Esophagus squamous epithelium (tissue), 5 donors: ENCODE data around the gene THEM5. TPM values are rescaled to one million over a fixed set of nuclear protein-coding genes. Genes with fewer than 3 reads are reported as not detected.

Source experiments
- DNase-seq: peaks from one replicate; lab custom pipeline; 2025; lab: John Stamatoyannopoulos, UW
- H3K27ac ChIP-seq, 4 donors: fragments of 200-600 bp; sonication (generic); one replicate each; pipeline ENCODE4 v1.5.1; 2016 to 2019; ENCODE audit warnings: mild to moderate bottlenecking in 1 of 4
- H3K27me3 ChIP-seq, 4 donors: fragments of 200-600 bp; sonication (generic); 1 replicate in 3 of 4; 2 replicates in 1 of 4; pipeline versions ENCODE4 v1.5.1 to v1.6.0; 2017 to 2021; ENCODE audit warnings: antibody characterized with exemption in 1 of 4
- H3K36me3 ChIP-seq, 3 donors: fragments of 200-600 bp; sonication (generic); one replicate each; pipeline ENCODE4 v1.5.1; 2016 to 2019
- H3K4me1 ChIP-seq, 3 donors: fragments of 200-600 bp; sonication (generic); one replicate each; pipeline ENCODE4 v1.5.1; 2017 to 2019
- H3K4me3 ChIP-seq, 4 donors: fragments of 200-600 bp; sonication (generic); 1 replicate in 3 of 4; 2 replicates in 1 of 4; pipeline ENCODE4 v1.5.1; 2016 to 2019; ENCODE audit warnings: mild to moderate bottlenecking in 2 of 4, moderate library complexity in 1 of 4
- H3K9me3 ChIP-seq, 3 donors: fragments of 200-600 bp; sonication (generic); one replicate each; pipeline ENCODE4 v1.5.1; 2016 to 2019
- POLR2A ChIP-seq, 4 donors: fragments of 450-650 bp; IDR thresholded peaks; one replicate each; pipeline ENCODE4 v1.6.1; 2017; ENCODE audit warnings: antibody characterized with exemption in 4 of 4, mild to moderate bottlenecking in 4 of 4, moderate library complexity in 3 of 4
- WGBS, 2 donors: methylation state at CpG; one replicate each; pipeline ENCODE4 v1.1.5; 2018; 5-methylcytosine and 5-hydroxymethylcytosine counted together
- intact Hi-C: fragments of 100-400 bp; cut with DNase I; formaldehyde crosslinking; loops from one replicate; pipeline ENCODE4 v1.15.0; 2022
- total RNA-seq, 4 donors: library from RNA; depleted of rRNA; stranded (reverse); fragments of >200 nt; gene quantifications; one replicate each; pipeline ENCODE4 v1.1.0, GENCODE V29; 2016
- TF ChIP-seq, protein P1 (sequence below), 6 experiments: fragments of 450-650 bp in 4 of 6; fragments of 200-600 bp in 2 of 6; sonication (generic) in 2 of 6; IDR thresholded peaks; one replicate each; pipeline ENCODE4 v1.5.1; 2016 to 2019; ENCODE audit warnings: antibody characterized with exemption in 6 of 6, mild to moderate bottlenecking in 4 of 6, moderate library complexity in 4 of 6
- donor health status: DM: yes; HTN: yes; CAD: no.

Gene THEM5
- total RNA-seq, 4 donors from 2014 or later, result 0.76 to 1.7 TPM; not detected in 2

DNA sequence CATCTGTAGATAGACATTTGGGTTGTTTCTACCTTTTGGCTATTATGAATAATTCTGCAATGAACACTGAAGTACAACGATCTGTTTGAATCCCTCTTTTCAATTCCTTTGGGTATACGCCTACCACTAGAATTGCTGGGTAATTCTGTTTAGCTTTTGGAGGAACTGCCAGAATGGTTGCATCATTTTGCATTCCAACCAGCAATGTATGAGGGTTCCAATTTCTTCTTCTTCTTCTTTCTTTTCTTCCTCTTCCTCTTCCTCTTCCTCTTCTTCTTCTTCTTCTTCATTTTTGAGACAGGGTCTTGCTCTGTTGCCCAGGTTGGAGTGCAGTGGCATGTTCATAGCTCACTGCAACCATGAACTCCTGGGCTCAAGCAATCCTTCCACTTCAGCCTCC lies 13.8 kb upstream of the THEM5 start:
- Histone ChIP-seq H3K4me1 (peaks cover 0 to 32% (median 0%) of the 10 kb centered on the region in 3 donors), H3K36me3 (no peaks in the 10 kb centered on the region), H3K27me3 (no peaks in the 10 kb centered on the region), H3K4me3 (no peak overlapping the region), H3K9me3 (no peaks in the 10 kb centered on the region), H3K27ac (no peak overlapping the region)
- intact Hi-C loops, result no loop called here
- DNase-seq, result no peak
- TF ChIP-seq, protein P1, sequence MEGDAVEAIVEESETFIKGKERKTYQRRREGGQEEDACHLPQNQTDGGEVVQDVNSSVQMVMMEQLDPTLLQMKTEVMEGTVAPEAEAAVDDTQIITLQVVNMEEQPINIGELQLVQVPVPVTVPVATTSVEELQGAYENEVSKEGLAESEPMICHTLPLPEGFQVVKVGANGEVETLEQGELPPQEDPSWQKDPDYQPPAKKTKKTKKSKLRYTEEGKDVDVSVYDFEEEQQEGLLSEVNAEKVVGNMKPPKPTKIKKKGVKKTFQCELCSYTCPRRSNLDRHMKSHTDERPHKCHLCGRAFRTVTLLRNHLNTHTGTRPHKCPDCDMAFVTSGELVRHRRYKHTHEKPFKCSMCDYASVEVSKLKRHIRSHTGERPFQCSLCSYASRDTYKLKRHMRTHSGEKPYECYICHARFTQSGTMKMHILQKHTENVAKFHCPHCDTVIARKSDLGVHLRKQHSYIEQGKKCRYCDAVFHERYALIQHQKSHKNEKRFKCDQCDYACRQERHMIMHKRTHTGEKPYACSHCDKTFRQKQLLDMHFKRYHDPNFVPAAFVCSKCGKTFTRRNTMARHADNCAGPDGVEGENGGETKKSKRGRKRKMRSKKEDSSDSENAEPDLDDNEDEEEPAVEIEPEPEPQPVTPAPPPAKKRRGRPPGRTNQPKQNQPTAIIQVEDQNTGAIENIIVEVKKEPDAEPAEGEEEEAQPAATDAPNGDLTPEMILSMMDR (IDR thresholded peaks at IDR 0.05), result no peak
- WGBS, 2 donors, result 47 to 48% methylated on average over 2 of the region's 2 CpGs

DNA sequence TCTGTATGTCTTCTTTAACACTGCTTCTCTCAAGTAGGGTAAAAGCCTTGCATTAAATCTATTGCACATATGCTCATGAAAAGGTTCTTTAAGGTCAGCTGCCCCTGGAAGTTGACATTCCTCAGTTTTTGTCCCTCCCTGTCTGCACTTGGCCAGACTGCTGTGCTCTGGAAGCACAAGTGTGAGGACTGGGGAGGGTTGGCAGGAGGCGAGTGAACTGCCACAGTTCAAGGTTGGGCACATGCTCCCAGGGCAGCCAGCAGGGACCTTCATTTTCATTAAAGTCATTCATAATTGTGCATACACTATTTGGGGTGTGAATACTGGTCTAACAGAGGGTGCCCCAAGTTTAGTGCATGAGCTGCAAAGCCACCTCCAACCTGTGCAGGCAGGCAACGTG lies 10.9 kb upstream of the THEM5 start:
- Histone ChIP-seq H3K4me1 (peaks cover 3 to 34% (median 6%) of the 10 kb centered on the region in 3 donors), H3K9me3 (no peaks in the 10 kb centered on the region), H3K27ac (no peak overlapping the region), H3K27me3 (no peaks in the 10 kb centered on the region), H3K36me3 (no peaks in the 10 kb centered on the region), H3K4me3 (no peak overlapping the region)
- DNase-seq, result no peak
- WGBS, 2 donors, result 45 to 71% methylated on average over 1 to 2 of the region's 2 CpGs
- TF ChIP-seq, protein P1 (IDR thresholded peaks at IDR 0.05), result no peak
- no peak for TF ChIP-seq POLR2A (IDR thresholded peaks at IDR 0.05)
- intact Hi-C loops, result no loop called here

DNA sequence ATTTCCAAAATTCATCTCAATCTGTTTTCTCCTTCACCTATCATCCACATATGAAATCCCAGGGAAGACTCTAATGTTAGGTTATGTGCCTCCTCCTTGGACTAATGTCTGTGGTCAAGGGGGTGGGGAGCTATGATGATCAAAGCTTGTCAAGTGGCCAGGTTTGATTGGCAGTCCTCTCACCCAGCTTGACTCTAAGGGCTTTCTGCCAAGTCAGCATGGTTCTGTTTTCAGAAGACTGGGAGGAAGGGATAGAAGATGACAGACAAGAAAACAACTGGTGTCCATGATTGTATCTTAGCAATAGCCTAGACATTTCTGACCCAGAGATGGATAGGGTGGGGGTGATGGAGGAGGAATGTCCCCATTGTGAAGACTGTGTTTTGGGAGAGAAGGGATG lies 9.1 kb upstream of the THEM5 start:
- DNase-seq, result no peak
- Histone ChIP-seq H3K9me3 (no peaks in the 10 kb centered on the region), H3K36me3 (no peaks in the 10 kb centered on the region), H3K27ac (no peak overlapping the region), H3K27me3 (no peaks in the 10 kb centered on the region), H3K4me1 (peaks cover 14 to 41% (median 19%) of the 10 kb centered on the region in 3 donors), H3K4me3 (no peak overlapping the region)
- TF ChIP-seq POLR2A (IDR thresholded peaks at IDR 0.05), result no peak
- TF ChIP-seq, protein P1 (IDR thresholded peaks at IDR 0.05), result no peak
- intact Hi-C loops, result no loop called here

DNA sequence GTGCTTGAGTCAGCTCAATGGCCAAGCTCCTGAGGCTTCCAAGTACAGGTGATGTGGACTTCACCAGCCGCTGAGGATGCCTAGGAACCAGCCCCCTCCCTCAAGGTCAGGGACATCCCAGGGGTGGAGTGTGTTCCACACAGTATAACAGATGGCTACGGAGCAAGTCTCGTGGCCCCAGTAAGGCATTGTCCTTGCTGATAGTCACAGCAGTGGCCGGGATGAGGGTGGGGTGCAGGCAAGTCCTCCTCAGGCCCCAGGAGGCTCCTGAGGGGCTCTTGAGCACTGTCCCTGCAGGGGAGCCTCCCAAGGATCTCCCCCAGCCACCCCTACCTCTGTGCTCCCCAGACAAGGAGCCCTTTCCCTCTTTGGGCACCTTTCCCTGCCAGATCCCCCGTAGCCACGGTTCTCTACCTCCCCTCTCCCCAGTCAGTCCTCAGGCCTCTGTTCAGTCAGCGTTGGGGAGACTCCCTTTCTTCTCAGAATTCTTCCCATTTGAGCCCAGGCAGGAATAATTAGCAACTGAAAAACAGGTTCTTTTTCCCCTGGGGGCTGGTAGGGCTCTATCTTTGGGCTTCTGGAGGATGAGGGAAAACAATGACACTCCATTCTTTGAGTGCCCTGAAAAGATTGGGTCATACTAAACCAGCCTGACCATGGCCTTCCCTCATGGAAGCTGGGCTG lies 7.1 kb upstream of the THEM5 start:
- peaks cover 20 to 58% (median 28%) of the 10 kb centered on the region in 3 donors for H3K4me1 ChIP-seq
- intact Hi-C loops, result no loop called here
- WGBS, 2 donors, result 59 to 65% methylated on average over 5 of the region's 7 CpGs
- TF ChIP-seq POLR2A (IDR thresholded peaks at IDR 0.05), result no peak
- TF ChIP-seq, protein P1 (IDR thresholded peaks at IDR 0.05), result no peak
- H3K27ac ChIP-seq, result no peak overlapping the region
- no peaks in the 10 kb centered on the region for H3K9me3 ChIP-seq
- H3K36me3 ChIP-seq, result no peaks in the 10 kb centered on the region
- no peak for DNase-seq
- H3K4me3 ChIP-seq, result no peak overlapping the region
- H3K27me3 ChIP-seq, result no peaks in the 10 kb centered on the region

DNA sequence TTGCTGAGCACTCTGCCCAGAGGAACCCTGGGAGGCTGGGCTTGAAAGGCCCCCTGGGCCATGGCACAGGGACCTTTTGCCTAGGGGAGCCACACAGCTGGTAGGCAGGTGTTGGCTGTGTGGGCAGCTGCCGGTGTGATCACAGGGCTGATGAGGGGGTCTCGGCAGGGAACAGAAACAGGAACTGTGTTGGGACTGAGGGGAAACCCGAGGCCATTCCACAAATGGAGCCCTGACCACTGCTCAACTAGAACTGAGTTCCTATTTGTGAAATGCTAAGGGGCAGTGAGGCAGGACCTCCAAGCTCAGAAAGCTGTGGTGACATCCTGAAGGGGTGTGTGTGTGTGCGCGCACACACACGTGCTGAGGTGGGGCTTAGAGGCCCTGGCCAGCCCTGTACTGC lies 6.4 kb upstream of the THEM5 start:
- peaks cover 25 to 65% (median 33%) of the 10 kb centered on the region in 3 donors for H3K4me1 ChIP-seq
- TF ChIP-seq, protein P1 (IDR thresholded peaks at IDR 0.05), result no peak
- TF ChIP-seq POLR2A (IDR thresholded peaks at IDR 0.05), result no peak
- intact Hi-C loops, result no loop called here
- 83 to 86% methylated on average over 3 of the region's 6 CpGs for WGBS, 2 donors
- no peaks in the 10 kb centered on the region for H3K27me3 ChIP-seq
- no peak overlapping the region for H3K4me3 ChIP-seq
- no peak for DNase-seq
- no peaks in the 10 kb centered on the region for H3K36me3 ChIP-seq
- H3K27ac ChIP-seq, result no peak overlapping the region
- no peaks in the 10 kb centered on the region for H3K9me3 ChIP-seq
